ENCODE results near the gene ARMH1. TPM values are rescaled to one million over a fixed set of nuclear protein-coding genes. Genes with fewer than 3 reads are reported as not detected.

Gene ARMH1
- total and polyA plus RNA-seq, 2 donors (not counting 1 experiment from before 2014, with no cell fraction given) = 10.2 to 225 TPM

GRCh38 chr1:44724296-44724954 lies 49.9 kb downstream of the ARMH1 start:
- peak overlapping the region; percentile 80 for H3K4me2 ChIP-seq (replicated peaks; ENCODE audit: low read depth, low read length, poor library complexity, severe bottlenecking)
- no peaks in the 10 kb centered on the region for H3K36me3 ChIP-seq (replicated peaks in 1 of 2; ENCODE audit: control extremely low read depth in 1 of 2, control insufficient read depth in 1 of 2, extremely low read depth in 1 of 2, insufficient read depth in 2 of 2, low read length in 1 of 2)
- Mint-ChIP-seq H3K9me3 (ENCODE audit: insufficient read depth) (no peaks in the 10 kb centered on the region), H3K4me1 (peaks cover 54% of the 10 kb centered on the region), H3K4me3 (no peak overlapping the region), H3K27me3 (no peaks in the 10 kb centered on the region), H3K27ac (peak overlapping the region; percentile 86)
- H4K20me1 ChIP-seq (ENCODE audit: control insufficient read depth, insufficient read depth, low read length, poor library complexity, severe bottlenecking) = no peaks in the 10 kb centered on the region
- H3K27ac ChIP-seq (ENCODE audit: low read length in 2 of 2) = peak overlapping the region; percentile 66 to 75
- no peaks in the 10 kb centered on the region for H3K79me2 ChIP-seq (ENCODE audit: control insufficient read depth, insufficient read depth, low read length)
- peaks cover 0 to 6% (median 0%) of the 10 kb centered on the region in 3 donors for H3K9me3 ChIP-seq (ENCODE audit: control extremely low read depth in 1 of 3, control insufficient read depth in 2 of 3, insufficient read depth in 1 of 3, low read length in 2 of 3)
- 95% methylated on average over 54 of the region's 64 CpGs for whole genome bisulfite sequencing (ENCODE audit: insufficient coverage)
- no peak overlapping the region for H3K9ac ChIP-seq (ENCODE audit: low read length)
- H3K27me3 ChIP-seq (replicated peaks in 1 of 4; ENCODE audit: control extremely low read depth in 1 of 4, control insufficient read depth in 3 of 4, insufficient read depth in 4 of 4, low read length in 3 of 4) = no peaks in the 10 kb centered on the region
- peak overlapping the region; percentile 64 for H2AFZ ChIP-seq (ENCODE audit: insufficient read depth, low read depth, low read length, poor library complexity, severe bottlenecking)
- peaks cover 42 to 48% of the 10 kb centered on the region in 2 donors for H3K4me1 ChIP-seq (ENCODE audit: control insufficient read depth in 2 of 2, insufficient read depth in 2 of 2, low read length in 2 of 2)
- ATAC-seq (ENCODE audit: low read depth) (no peak), DNase-seq (peak; percentile 29)
- TF ChIP-seq, protein P1, sequence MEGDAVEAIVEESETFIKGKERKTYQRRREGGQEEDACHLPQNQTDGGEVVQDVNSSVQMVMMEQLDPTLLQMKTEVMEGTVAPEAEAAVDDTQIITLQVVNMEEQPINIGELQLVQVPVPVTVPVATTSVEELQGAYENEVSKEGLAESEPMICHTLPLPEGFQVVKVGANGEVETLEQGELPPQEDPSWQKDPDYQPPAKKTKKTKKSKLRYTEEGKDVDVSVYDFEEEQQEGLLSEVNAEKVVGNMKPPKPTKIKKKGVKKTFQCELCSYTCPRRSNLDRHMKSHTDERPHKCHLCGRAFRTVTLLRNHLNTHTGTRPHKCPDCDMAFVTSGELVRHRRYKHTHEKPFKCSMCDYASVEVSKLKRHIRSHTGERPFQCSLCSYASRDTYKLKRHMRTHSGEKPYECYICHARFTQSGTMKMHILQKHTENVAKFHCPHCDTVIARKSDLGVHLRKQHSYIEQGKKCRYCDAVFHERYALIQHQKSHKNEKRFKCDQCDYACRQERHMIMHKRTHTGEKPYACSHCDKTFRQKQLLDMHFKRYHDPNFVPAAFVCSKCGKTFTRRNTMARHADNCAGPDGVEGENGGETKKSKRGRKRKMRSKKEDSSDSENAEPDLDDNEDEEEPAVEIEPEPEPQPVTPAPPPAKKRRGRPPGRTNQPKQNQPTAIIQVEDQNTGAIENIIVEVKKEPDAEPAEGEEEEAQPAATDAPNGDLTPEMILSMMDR (IDR thresholded peaks at IDR 0.05) = no peak
- no peak for TF ChIP-seq EZH2 (IDR thresholded peaks at IDR 0.05; ENCODE audit: borderline replicate concordance, insufficient read depth, low read depth, low read length, poor library complexity, severe bottlenecking)
- CTCF ChIA-PET = no interaction called here
- H3K4me3 ChIP-seq (ENCODE audit: control extremely low read depth in 1 of 5, extremely low read depth in 1 of 5, insufficient read depth in 1 of 5, low read depth in 2 of 5, low read length in 4 of 5) = no peak overlapping the region
- POLR2A ChIA-PET = interaction anchor here (0.6 kb wide), 1 partner anchor 102 kb away, joined by 3 read pairs; no protein-coding TSS in a partner anchor
- intact Hi-C loops (cut with micrococcal nuclease) = loop anchor here (5.0 kb wide), 1 partner anchor 52 kb away; the partner anchor contains the start of genes ARMH1 and TMEM53

Measured in B cell (primary cell).